HCT116 (cell line): ENCODE measurements around the gene LAD1.

Experiments
- JUND ChIP-seq: IDR thresholded peaks from 2 replicates; pipeline ENCODE4 v1.6.1; 2012
- POLR2A ChIP-seq: IDR thresholded peaks from 2 replicates; pipeline ENCODE4 v1.7.0; 2011; ENCODE audit warnings: borderline replicate concordance; ENCODE audit not compliant: insufficient read depth, insufficient read length; ENCODE audit errors: extremely low read depth

DNA sequence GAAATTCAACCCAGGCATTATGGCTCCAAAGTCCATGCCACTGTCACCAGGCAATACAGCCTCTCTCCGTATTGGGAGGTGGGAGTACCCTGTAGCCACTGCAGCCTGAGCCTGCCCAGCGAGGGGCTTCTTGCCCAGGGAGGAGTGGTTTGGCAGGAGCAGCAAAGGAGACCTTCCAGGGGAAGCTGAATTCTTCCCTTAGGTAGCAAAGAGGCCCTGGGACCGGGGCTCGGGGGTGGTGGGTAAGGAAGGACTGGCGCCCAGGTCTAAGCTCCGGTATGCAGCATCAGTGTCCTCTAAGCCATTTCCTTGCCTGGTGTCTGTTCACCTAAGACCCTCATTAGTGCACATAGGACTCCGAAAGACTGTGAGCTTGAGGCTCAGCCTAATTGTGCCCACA, 38.6 kb downstream of the LAD1 start:
- TF ChIP-seq POLR2A (no peak), JUND (no peak)
